Sigmoid colon (tissue), 7 donors: ENCODE measurements around the gene HELZ. TPM values are rescaled to one million over a fixed set of nuclear protein-coding genes. Genes with fewer than 3 reads are reported as not detected.

Experiments used
- DNase-seq: peaks from one replicate; pipeline ENCODE4 v3.0.0-alpha.2; 2019
- H3K27ac ChIP-seq, 4 donors: fragments of 200-600 bp; sonication (generic); one replicate each; pipeline ENCODE4 v1.5.1; 2016 to 2019; ENCODE audit warnings: mild to moderate bottlenecking in 1 of 4
- H3K27me3 ChIP-seq, 3 donors: fragments of 200-600 bp; sonication (generic); one replicate each; pipeline ENCODE4 v1.5.1; 2019; ENCODE audit warnings: mild to moderate bottlenecking in 1 of 3
- H3K36me3 ChIP-seq, 4 donors: fragments of 200-600 bp; sonication (generic); one replicate each; pipeline ENCODE4 v1.5.1; 2016 to 2019
- H3K4me1 ChIP-seq, 4 donors: fragments of 200-600 bp; sonication (generic); one replicate each; pipeline ENCODE4 v1.5.1; 2017 to 2019
- H3K4me3 ChIP-seq, 4 donors: fragments of 200-600 bp; sonication (generic); one replicate each; pipeline ENCODE4 v1.5.1; 2017 to 2019; ENCODE audit warnings: mild to moderate bottlenecking in 2 of 4, moderate library complexity in 1 of 4
- H3K9me3 ChIP-seq, 4 donors: fragments of 200-600 bp in 3 of 4; sonication (generic) in 3 of 4; one replicate each; pipeline versions ENCODE4 v1.5.1 to v1.6.1; 2013 to 2019
- CTCF ChIP-seq, 4 experiments: fragments of 450-650 bp in 3 of 4; fragments of 200-600 bp in 1 of 4; IDR thresholded peaks; one replicate each; pipeline ENCODE4 v1.5.1; 2016 to 2019; ENCODE audit warnings: antibody characterized with exemption in 4 of 4, mild to moderate bottlenecking in 3 of 4, moderate library complexity in 2 of 4
- EP300 ChIP-seq, 4 donors: sonication (generic); formaldehyde crosslinking; IDR thresholded peaks; one replicate each; pipeline ENCODE4 v1.6.1; 2017; ENCODE audit warnings: antibody characterized with exemption in 4 of 4
- POLR2A ChIP-seq, 2 donors: fragments of 450-650 bp; IDR thresholded peaks; one replicate each; pipeline ENCODE4 v1.6.1; 2016; ENCODE audit warnings: antibody characterized with exemption in 2 of 2, mild to moderate bottlenecking in 2 of 2, moderate library complexity in 2 of 2
- POLR2AphosphoS5 ChIP-seq, 4 donors: sonication (generic); formaldehyde crosslinking; IDR thresholded peaks; one replicate each; pipeline ENCODE4 v1.6.1; 2017; ENCODE audit warnings: antibody characterized with exemption in 4 of 4
- WGBS, 2 donors: extraction: QIAGEN DNeasy Blood & Tissue Kit; methylation state at CpG; one replicate each; pipeline ENCODE4 v1.1.7; 2013; 5-methylcytosine and 5-hydroxymethylcytosine counted together
- intact Hi-C: fragments of 100-400 bp; cut with DNase I; formaldehyde crosslinking; loops from one replicate; pipeline ENCODE4 v1.15.1; 2023
- polyA plus RNA-seq, 3 donors: library from polyadenylated mRNA; stranded (reverse); fragments of 200-250 nt; gene quantifications; one replicate each; pipeline ENCODE4 v1.2.3, GENCODE V29; 2013
- total RNA-seq, 4 donors: library from RNA; depleted of rRNA; stranded (reverse); fragments of >200 nt; gene quantifications; one replicate each; pipeline ENCODE4 v1.1.0, GENCODE V29; 2016
- donor health status: healthy with polysubstance abuse.
- donor health status: Bipolar disorder and iron deficiency.
- donor health status: healthy.

HELZ gene
- total and polyA plus RNA-seq, 7 donors: 2.4 to 61.5 (median 31.7) TPM

- no peaks in the 10 kb centered on the region for H3K27me3 ChIP-seq
- H3K4me1 ChIP-seq: no peaks in the 10 kb centered on the region
- no peak for DNase-seq
- 86 to 87% methylated on average over 10 of the region's 10 CpGs for WGBS, 2 donors
- H3K27ac ChIP-seq: no peak overlapping the region
- TF ChIP-seq POLR2AphosphoS5 (IDR thresholded peaks at IDR 0.05) (no peak), POLR2A (IDR thresholded peaks at IDR 0.05) (no peak), CTCF (IDR thresholded peaks at IDR 0.05) (no peak), EP300 (IDR thresholded peaks at IDR 0.05) (no peak)
- peaks cover 4 to 78% (median 8%) of the 10 kb centered on the region in 4 donors for H3K36me3 ChIP-seq
- H3K9me3 ChIP-seq: no peaks in the 10 kb centered on the region
- intact Hi-C loops: no loop called here
- no peak overlapping the region for H3K4me3 ChIP-seq
Observed at GRCh38 chr17:67139784-67140665, 105.0 kb downstream of the HELZ start.

- TF ChIP-seq CTCF (IDR thresholded peaks at IDR 0.05) (no peak), POLR2AphosphoS5 (IDR thresholded peaks at IDR 0.05) (no peak), EP300 (IDR thresholded peaks at IDR 0.05) (no peak), POLR2A (IDR thresholded peaks at IDR 0.05) (no peak)
- Histone ChIP-seq H3K4me1 (no peaks in the 10 kb centered on the region), H3K4me3 (no peak overlapping the region), H3K27ac (no peak overlapping the region), H3K27me3 (no peaks in the 10 kb centered on the region), H3K9me3 (no peaks in the 10 kb centered on the region), H3K36me3 (peaks cover 4 to 72% (median 7%) of the 10 kb centered on the region in 4 donors)
- intact Hi-C loops: no loop called here
- WGBS, 2 donors: 95 to 98% methylated on average over 1 of the region's 1 CpG
- no peak for DNase-seq
Observed at GRCh38 chr17:67139289-67139688, 105.7 kb downstream of the HELZ start.

- Histone ChIP-seq H3K27ac (no peak overlapping the region), H3K9me3 (no peaks in the 10 kb centered on the region), H3K36me3 (peaks cover 4 to 72% (median 7%) of the 10 kb centered on the region in 4 donors), H3K4me3 (no peak overlapping the region), H3K27me3 (no peaks in the 10 kb centered on the region), H3K4me1 (no peaks in the 10 kb centered on the region)
- intact Hi-C loops: no loop called here
- no peak for DNase-seq
- TF ChIP-seq CTCF (IDR thresholded peaks at IDR 0.05) (no peak), POLR2AphosphoS5 (IDR thresholded peaks at IDR 0.05) (no peak), POLR2A (IDR thresholded peaks at IDR 0.05) (no peak), EP300 (IDR thresholded peaks at IDR 0.05) (no peak)
Observed at GRCh38 chr17:67138392-67138791, 106.6 kb downstream of the HELZ start.

GRCh38 chr17:67137860-67138259, 107.1 kb downstream of the HELZ start:
- H3K9me3 ChIP-seq: no peaks in the 10 kb centered on the region
- WGBS, 2 donors: 78 to 88% methylated on average over 5 of the region's 5 CpGs

More at GRCh38 chr17:67137860-67138259, 107.1 kb downstream of the HELZ start:
- no peaks in the 10 kb centered on the region for H3K4me1 ChIP-seq
- no peak overlapping the region for H3K27ac ChIP-seq
- H3K4me3 ChIP-seq: no peak overlapping the region
- no peak for TF ChIP-seq POLR2AphosphoS5 (IDR thresholded peaks at IDR 0.05)
- TF ChIP-seq EP300 (IDR thresholded peaks at IDR 0.05): no peak
- TF ChIP-seq CTCF (IDR thresholded peaks at IDR 0.05): no peak
- TF ChIP-seq POLR2A (IDR thresholded peaks at IDR 0.05): no peak
- intact Hi-C loops: no loop called here
- no peak for DNase-seq
- peaks cover 4 to 69% (median 7%) of the 10 kb centered on the region in 4 donors for H3K36me3 ChIP-seq
- no peaks in the 10 kb centered on the region for H3K27me3 ChIP-seq
